Sigmoid colon (tissue), 7 donors: Measurements from ENCODE around the gene ZDHHC11. TPM values are rescaled to one million over a fixed set of nuclear protein-coding genes. Genes with fewer than 3 reads are reported as not detected.
"Not testable (repeated sequence)": the region's sequence is repeated elsewhere in the genome, so short reads cannot be mapped to it uniquely, and the experiment has no call there.

Experiments
- DNase-seq: peaks from one replicate; pipeline ENCODE4 v3.0.0-alpha.2; 2019
- H3K27ac ChIP-seq, 4 donors: fragments of 200-600 bp; sonication (generic); one replicate each; pipeline ENCODE4 v1.5.1; 2016 to 2019; ENCODE audit warnings: mild to moderate bottlenecking in 1 of 4
- H3K27me3 ChIP-seq, 3 donors: fragments of 200-600 bp; sonication (generic); one replicate each; pipeline ENCODE4 v1.5.1; 2019; ENCODE audit warnings: mild to moderate bottlenecking in 1 of 3
- H3K36me3 ChIP-seq, 4 donors: fragments of 200-600 bp; sonication (generic); one replicate each; pipeline ENCODE4 v1.5.1; 2016 to 2019
- H3K4me1 ChIP-seq, 4 donors: fragments of 200-600 bp; sonication (generic); one replicate each; pipeline ENCODE4 v1.5.1; 2017 to 2019
- H3K4me3 ChIP-seq, 4 donors: fragments of 200-600 bp; sonication (generic); one replicate each; pipeline ENCODE4 v1.5.1; 2017 to 2019; ENCODE audit warnings: mild to moderate bottlenecking in 2 of 4, moderate library complexity in 1 of 4
- H3K9me3 ChIP-seq, 4 donors: fragments of 200-600 bp in 3 of 4; sonication (generic) in 3 of 4; one replicate each; pipeline versions ENCODE4 v1.5.1 to v1.6.1; 2013 to 2019
- EP300 ChIP-seq, 4 donors: sonication (generic); formaldehyde crosslinking; IDR thresholded peaks; one replicate each; pipeline ENCODE4 v1.6.1; 2017; ENCODE audit warnings: antibody characterized with exemption in 4 of 4
- POLR2A ChIP-seq, 2 donors: fragments of 450-650 bp; IDR thresholded peaks; one replicate each; pipeline ENCODE4 v1.6.1; 2016; ENCODE audit warnings: antibody characterized with exemption in 2 of 2, mild to moderate bottlenecking in 2 of 2, moderate library complexity in 2 of 2
- POLR2AphosphoS5 ChIP-seq, 4 donors: sonication (generic); formaldehyde crosslinking; IDR thresholded peaks; one replicate each; pipeline ENCODE4 v1.6.1; 2017; ENCODE audit warnings: antibody characterized with exemption in 4 of 4
- WGBS, 2 donors: extraction: QIAGEN DNeasy Blood & Tissue Kit; methylation state at CpG; one replicate each; pipeline ENCODE4 v1.1.7; 2013; 5-methylcytosine and 5-hydroxymethylcytosine counted together
- intact Hi-C: fragments of 100-400 bp; cut with DNase I; formaldehyde crosslinking; loops from one replicate; pipeline ENCODE4 v1.15.1; 2023
- polyA plus RNA-seq, 3 donors: library from polyadenylated mRNA; stranded (reverse); fragments of 200-250 nt; gene quantifications; one replicate each; pipeline ENCODE4 v1.2.3, GENCODE V29; 2013
- total RNA-seq, 4 donors: library from RNA; depleted of rRNA; stranded (reverse); fragments of >200 nt; gene quantifications; one replicate each; pipeline ENCODE4 v1.1.0, GENCODE V29; 2016
- TF ChIP-seq, protein P1 (sequence below), 4 experiments: fragments of 450-650 bp in 3 of 4; fragments of 200-600 bp in 1 of 4; IDR thresholded peaks; one replicate each; pipeline ENCODE4 v1.5.1; 2016 to 2019; ENCODE audit warnings: antibody characterized with exemption in 4 of 4, mild to moderate bottlenecking in 3 of 4, moderate library complexity in 2 of 4
- donor health status: healthy with polysubstance abuse.
- donor health status: Bipolar disorder and iron deficiency.
- donor health status: healthy.

ZDHHC11 gene
- total and polyA plus RNA-seq, 7 donors, result 0.60 to 8.0 (median 3.7) TPM; not detected in 1

DNA sequence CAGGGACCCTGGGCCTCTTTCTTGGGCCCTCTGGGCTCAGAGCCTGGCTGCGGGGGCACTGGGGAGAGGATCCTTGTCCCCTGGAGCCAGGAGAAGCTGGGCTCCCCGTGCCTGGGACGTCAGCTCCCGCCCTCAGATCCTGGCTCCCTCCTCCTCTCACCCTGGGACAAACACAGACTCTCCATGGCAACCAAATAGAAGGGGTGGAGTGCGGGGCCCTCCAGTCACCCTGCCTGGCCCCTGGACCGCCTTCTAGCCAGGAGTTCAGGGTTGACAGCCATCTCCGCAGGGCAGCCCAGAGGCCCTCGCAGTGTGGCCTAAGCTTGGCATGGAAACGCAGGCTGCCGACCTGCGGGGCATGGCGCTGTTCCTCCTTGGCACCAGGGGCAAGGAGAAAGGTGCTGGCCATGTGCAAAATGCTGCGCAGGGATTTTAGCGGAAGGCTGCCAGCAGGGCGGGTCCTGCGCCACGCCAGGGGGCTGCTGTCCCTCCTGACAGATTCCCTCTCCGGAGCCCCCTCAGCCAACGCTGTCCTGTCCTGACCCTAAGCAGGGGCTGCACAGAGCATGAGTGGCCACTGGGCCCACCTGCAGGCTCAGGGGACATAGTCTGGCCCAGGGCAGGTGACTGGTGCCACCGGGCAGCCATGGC, 1.0 kb downstream of the ZDHHC11 start:
- Histone ChIP-seq H3K27ac (no peak overlapping the region), H3K4me3 (peak overlapping the region in 2 of 4 donors; percentile 10 to 28), H3K36me3 (no peaks in the 10 kb centered on the region), H3K27me3 (peaks cover 4 to 52% (median 34%) of the 10 kb centered on the region in 3 donors), H3K9me3 (no peaks in the 10 kb centered on the region), H3K4me1 (peaks cover 0 to 10% (median 6%) of the 10 kb centered on the region in 4 donors)
- TF ChIP-seq POLR2AphosphoS5 (IDR thresholded peaks at IDR 0.05) (no peak), EP300 (IDR thresholded peaks at IDR 0.05) (no peak), POLR2A (IDR thresholded peaks at IDR 0.05) (no peak)
- TF ChIP-seq, protein P1, sequence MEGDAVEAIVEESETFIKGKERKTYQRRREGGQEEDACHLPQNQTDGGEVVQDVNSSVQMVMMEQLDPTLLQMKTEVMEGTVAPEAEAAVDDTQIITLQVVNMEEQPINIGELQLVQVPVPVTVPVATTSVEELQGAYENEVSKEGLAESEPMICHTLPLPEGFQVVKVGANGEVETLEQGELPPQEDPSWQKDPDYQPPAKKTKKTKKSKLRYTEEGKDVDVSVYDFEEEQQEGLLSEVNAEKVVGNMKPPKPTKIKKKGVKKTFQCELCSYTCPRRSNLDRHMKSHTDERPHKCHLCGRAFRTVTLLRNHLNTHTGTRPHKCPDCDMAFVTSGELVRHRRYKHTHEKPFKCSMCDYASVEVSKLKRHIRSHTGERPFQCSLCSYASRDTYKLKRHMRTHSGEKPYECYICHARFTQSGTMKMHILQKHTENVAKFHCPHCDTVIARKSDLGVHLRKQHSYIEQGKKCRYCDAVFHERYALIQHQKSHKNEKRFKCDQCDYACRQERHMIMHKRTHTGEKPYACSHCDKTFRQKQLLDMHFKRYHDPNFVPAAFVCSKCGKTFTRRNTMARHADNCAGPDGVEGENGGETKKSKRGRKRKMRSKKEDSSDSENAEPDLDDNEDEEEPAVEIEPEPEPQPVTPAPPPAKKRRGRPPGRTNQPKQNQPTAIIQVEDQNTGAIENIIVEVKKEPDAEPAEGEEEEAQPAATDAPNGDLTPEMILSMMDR (IDR thresholded peaks at IDR 0.05), result no peak
- intact Hi-C loops, result no loop called here
- peak; percentile 51 for DNase-seq
- 34 to 70% methylated on average over 20 of the region's 20 CpGs for WGBS, 2 donors

DNA sequence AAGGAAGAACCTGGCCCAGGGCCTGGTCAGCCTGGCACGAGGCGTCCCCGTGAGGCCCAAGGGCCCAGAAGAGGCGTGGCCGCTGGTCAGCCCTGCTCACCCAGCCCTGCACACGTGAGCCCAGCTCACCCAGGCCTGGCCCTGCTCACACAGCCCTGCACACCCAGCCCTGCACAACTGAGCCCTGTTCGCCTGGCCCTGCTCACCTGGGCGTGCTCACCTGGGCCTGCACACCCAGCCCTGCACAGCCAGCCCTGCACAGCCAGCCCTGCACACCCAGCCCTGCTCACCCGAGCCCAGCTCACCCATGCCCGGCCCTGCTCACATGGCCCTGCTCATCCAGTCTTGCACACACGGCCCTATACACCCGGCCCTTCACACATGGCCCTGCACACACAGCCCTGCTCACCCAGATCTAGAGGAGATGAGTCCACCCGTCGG, 2.1 kb downstream of the ZDHHC11 start:
- no peaks in the 10 kb centered on the region for H3K9me3 ChIP-seq
- no peaks in the 10 kb centered on the region for H3K36me3 ChIP-seq
- DNase-seq, result peak; percentile 52
- H3K27ac ChIP-seq, result no peak overlapping the region
- TF ChIP-seq POLR2A (IDR thresholded peaks at IDR 0.05) (no peak), POLR2AphosphoS5 (IDR thresholded peaks at IDR 0.05) (no peak), EP300 (IDR thresholded peaks at IDR 0.05) (no peak)
- TF ChIP-seq, protein P1 (IDR thresholded peaks at IDR 0.05), result no peak
- H3K27me3 ChIP-seq, result peaks cover 4 to 44% (median 32%) of the 10 kb centered on the region in 3 donors
- H3K4me1 ChIP-seq, result peaks cover 0 to 10% (median 6%) of the 10 kb centered on the region in 4 donors
- no peak overlapping the region for H3K4me3 ChIP-seq
- 82 to 90% methylated on average over 14 of the region's 14 CpGs for WGBS, 2 donors
- intact Hi-C loops, result no loop called here

DNA sequence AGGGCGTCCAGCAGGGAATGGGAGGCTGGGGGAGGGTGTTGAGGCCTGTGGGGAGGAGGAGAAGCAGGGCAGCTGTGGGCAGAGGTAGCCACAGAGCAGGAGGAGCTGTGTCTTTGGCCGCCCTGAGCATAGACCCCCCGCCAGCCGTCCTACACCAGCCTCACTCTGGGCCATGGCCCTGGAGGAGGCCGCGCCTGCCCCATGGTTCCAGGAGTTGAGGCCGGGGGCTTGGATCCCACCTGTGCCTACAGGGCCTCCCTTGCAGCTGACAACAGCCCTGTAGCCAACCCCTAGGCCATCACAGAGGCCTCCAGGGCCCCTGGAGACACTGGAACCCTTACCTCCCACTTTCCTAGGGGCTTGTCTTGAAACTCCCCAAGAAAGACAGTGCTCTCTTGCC, 3.0 kb downstream of the ZDHHC11 start:
- peak; percentile 53 for DNase-seq
- 95% methylated on average over 6 of the region's 7 CpGs for WGBS, 2 donors
- peaks cover 0 to 10% (median 6%) of the 10 kb centered on the region in 4 donors for H3K4me1 ChIP-seq
- H3K36me3 ChIP-seq, H3K4me3 ChIP-seq, H3K9me3 ChIP-seq, H3K27ac ChIP-seq, intact Hi-C loops: not testable (repeated sequence)
- H3K27me3 ChIP-seq, result peaks cover 4 to 35% (median 23%) of the 10 kb centered on the region in 3 donors

DNA sequence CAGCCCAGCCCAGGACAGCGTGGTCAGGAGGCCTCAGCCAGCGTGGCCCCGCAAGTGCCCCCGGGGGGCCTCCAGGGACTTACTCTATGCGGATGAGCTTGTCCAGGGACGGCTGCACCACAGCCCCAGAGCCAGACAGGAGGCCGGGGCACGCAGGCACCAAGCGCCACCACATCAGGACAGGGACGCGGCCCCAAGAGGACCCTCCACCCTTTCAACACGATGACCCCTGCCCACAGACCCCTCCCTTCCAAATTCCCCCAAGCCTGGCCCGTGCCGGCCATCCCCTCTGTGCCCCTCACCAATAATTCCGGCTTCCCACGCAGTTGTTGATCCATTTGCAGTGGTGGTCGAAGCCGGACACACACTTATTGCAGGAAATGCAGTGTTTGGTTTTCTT, 3.6 kb downstream of the ZDHHC11 start:
- whole genome bisulfite sequencing, 2 donors, result 93 to 94% methylated on average over 9 to 10 of the region's 18 CpGs
- H3K9me3 ChIP-seq, result not testable (repeated sequence)

DNA sequence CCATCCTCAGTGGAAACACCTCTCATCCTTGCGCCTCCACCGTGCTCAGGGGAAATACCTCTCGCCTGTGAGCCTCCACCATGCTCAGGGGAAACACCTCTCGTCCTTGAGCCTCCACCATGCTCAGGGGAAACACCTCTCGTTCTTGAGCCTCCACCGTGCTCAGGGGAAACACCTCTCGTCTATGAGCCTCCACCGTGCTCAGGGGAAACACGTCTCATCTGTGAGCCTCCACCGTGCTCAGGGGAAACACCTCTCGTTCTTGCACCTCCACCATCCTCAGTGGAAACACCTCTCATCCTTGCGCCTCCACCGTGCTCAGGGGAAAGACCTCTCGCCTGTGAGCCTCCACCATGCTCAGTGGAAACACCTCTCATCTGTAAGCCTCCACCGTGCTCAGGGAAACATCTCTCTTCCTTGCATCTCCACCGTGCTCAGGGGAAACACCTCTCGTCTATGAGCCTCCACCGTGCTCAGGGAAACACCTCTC, 4.1 kb downstream of the ZDHHC11 start:
- H3K9me3 ChIP-seq, H3K27ac ChIP-seq, H3K36me3 ChIP-seq, intact Hi-C loops, H3K4me3 ChIP-seq: not testable (repeated sequence)
- WGBS, 2 donors, result 77 to 84% methylated on average over 18 of the region's 18 CpGs
- peaks cover 4 to 29% (median 19%) of the 10 kb centered on the region in 3 donors for H3K27me3 ChIP-seq
- peak; percentile 64 for DNase-seq
- H3K4me1 ChIP-seq, result peaks cover 0 to 10% (median 6%) of the 10 kb centered on the region in 4 donors

More for the DNA sequence above, 3.6 kb downstream of the ZDHHC11 start:
- H3K27ac ChIP-seq, H3K36me3 ChIP-seq, intact Hi-C loops, H3K4me3 ChIP-seq: not testable (repeated sequence)
- peaks cover 4 to 30% (median 19%) of the 10 kb centered on the region in 3 donors for H3K27me3 ChIP-seq
- DNase-seq, result peak; percentile 55
- peaks cover 0 to 10% (median 6%) of the 10 kb centered on the region in 4 donors for H3K4me1 ChIP-seq

DNA sequence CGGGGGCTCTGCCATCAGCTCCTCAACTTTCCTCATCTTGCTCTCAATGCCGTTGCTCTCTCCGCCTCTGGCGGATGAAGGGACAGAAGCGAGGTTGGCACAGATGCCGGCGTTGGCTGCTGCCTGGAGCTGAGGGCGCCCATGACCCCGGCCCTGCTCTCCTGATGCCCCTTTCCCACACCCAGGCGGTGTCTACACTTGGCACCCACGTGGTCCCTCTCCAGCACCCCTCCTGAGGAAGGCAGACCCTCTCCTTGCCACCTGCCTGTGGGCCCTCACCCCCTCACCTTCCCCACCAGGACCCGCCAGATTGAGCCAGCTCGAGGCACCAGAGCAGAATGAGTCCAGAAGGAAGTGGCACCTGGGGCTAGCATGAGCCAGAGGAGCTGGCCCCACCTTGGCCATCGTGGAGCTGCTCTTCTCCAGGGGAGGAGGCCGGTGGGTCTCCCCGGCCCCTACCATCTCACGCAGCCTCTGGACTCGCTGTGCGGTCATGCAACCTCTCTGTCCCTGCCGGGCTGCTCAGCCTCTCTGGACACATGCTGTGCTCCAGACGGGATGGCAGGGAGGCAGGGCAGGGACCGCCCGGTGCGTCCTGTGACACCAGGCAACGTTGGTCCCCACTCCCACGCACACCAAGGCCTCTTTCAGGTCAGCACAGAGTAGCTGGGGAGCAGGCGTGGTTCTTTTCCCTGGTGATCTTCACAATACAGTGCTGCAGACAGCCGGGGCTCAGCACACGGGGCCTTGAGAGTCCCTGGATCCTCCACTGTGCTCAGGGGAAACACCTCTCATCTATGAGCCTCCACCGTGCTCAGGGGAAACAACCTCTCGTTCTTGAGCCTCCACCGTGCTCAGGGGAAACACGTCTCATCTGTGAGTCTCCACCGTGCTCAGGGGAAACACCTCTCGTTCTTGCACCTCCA, 4.8 kb downstream of the ZDHHC11 start:
- H3K27ac ChIP-seq, H3K4me3 ChIP-seq, DNase-seq, H3K36me3 ChIP-seq, H3K9me3 ChIP-seq, intact Hi-C loops: not testable (repeated sequence)
- H3K4me1 ChIP-seq, result peaks cover 0 to 10% (median 6%) of the 10 kb centered on the region in 4 donors
- H3K27me3 ChIP-seq, result peaks cover 4 to 23% (median 17%) of the 10 kb centered on the region in 3 donors
- WGBS, 2 donors, result 85% methylated on average over 25 to 26 of the region's 35 CpGs

DNA sequence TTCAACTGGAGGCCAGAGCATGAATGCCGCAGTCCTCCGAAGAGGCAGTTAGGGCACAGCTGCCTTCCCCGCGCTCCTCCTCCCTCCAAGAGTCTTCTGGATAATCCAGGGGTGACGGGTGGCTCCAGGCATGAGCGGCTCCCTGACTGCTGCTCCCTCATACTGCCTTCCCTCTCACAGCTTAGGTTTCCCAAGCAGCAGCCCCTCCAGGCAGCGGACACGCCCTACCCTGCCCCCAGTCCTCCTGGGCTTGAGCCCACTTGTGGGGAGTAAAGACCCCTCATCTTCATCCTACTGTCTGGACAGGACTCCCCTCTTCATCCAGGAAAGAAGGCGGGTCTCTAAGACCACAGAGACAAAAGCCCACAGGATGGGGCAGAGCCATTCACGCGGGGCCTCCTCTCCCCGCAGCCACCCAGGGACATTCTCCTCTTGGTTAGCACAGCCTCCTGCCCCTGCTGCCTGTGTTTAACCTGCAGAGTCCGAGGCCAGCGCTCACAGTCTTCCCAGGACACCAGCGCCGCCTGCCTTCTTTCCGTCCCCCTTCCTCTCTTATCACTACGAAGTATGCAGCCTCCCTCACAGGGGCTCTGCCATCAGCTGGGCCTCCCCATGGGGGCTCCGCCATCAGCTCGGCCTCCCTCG, 5.6 kb downstream of the ZDHHC11 start:
- H3K36me3 ChIP-seq, H3K27ac ChIP-seq, H3K9me3 ChIP-seq, H3K4me3 ChIP-seq, H3K4me1 ChIP-seq, intact Hi-C loops: not testable (repeated sequence)
- 89 to 91% methylated on average over 14 to 17 of the region's 21 CpGs for WGBS, 2 donors
- DNase-seq, result peak; percentile 64
- H3K27me3 ChIP-seq, result peaks cover 4 to 15% (median 10%) of the 10 kb centered on the region in 3 donors

DNA sequence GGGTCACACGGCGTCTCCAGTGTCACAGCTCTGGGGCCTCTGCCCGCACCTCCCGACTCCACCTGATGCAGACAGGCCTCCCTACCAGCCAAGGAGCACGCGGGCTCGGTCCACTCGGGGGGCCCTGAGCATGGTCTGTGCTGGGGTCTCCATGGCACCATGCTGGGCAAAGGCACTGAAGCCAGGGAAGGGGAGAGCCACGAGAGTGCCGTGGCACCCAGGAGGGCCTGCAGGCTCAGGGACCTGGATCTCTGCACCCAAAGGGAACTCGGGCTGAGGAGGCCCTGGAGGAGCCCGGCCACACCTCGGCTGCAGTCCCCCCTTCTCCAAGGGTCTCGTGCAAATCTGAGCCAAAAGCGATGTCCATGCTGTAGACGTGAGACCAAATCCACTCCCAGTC, 6.4 kb downstream of the ZDHHC11 start:
- not testable (repeated sequence) for H3K9me3 ChIP-seq, H3K27me3 ChIP-seq, H3K27ac ChIP-seq, H3K36me3 ChIP-seq, H3K4me1 ChIP-seq, H3K4me3 ChIP-seq
- WGBS, 2 donors, result 91 to 94% methylated on average over 14 of the region's 16 CpGs
- intact Hi-C loops, result loop anchor here (5.0 kb wide), 1 partner anchor 87 kb away; no protein-coding TSS in a partner anchor
- peak; percentile 63 for DNase-seq

DNA sequence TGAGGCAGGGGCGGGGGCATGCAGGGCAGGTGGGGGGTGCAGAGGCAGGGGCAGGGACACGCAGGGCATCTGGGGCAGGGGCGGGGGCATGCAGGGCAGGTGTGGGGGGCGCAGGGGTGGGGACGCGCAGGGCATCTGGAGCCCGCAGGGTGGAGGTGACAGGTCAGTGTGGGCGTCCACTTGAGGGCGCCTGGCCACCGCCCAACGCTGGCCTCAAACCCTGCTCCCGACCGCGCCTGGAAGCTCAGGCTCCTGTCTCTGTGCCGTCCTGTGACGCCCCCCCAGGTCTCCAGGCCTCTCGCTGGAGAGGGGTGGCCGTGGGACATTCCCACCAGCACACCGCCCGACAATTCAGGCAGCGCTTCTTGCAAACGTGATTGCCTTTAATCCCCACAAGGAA, 6.9 kb downstream of the ZDHHC11 start:
- not testable (repeated sequence) for H3K9me3 ChIP-seq, H3K27me3 ChIP-seq, H3K27ac ChIP-seq, H3K36me3 ChIP-seq, H3K4me1 ChIP-seq, H3K4me3 ChIP-seq
- DNase-seq, result peak; percentile 66
- intact Hi-C loops, result loop anchor here (5.0 kb wide), 1 partner anchor 87 kb away; no protein-coding TSS in a partner anchor
- WGBS, 2 donors, result 84 to 88% methylated on average over 22 of the region's 22 CpGs
